ENCODE measurements around the gene ZNF747. TPM values are rescaled to one million over a fixed set of nuclear protein-coding genes. Genes with fewer than 3 reads are reported as not detected.

The ZNF747 gene
- 12.6 TPM for total RNA-seq

GRCh38 chr16:30534368-30535105 lies at the start of gene ZNF747:
Gene ZNF747, minus strand, starts transcription at chr16:30534858. Its CDS starts 179 bp downstream, at chr16:30534679.
- peak; percentile 91 for DNase-seq

GRCh38 chr16:30582611-30583340 lies 48.1 kb upstream of the ZNF747 start:
- no peak for DNase-seq

- no peak for DNase-seq
These were observed 46.8 kb upstream of the ZNF747 start for GRCh38 chr16:30581457-30581856.

GRCh38 chr16:30574678-30575077 lies 40.0 kb upstream of the ZNF747 start:
- no peak for DNase-seq

GRCh38 chr16:30571445-30572322 lies 37.0 kb upstream of the ZNF747 start, which contains the start of gene ZNF688:
Gene ZNF688, minus strand, starts transcription at chr16:30571714. Its CDS starts 85 bp downstream, at chr16:30571629.
- DNase-seq, result peak; percentile 95

- DNase-seq, result peak; percentile 52
These were observed 36.2 kb upstream of the ZNF747 start for GRCh38 chr16:30570636-30571444.

DNA sequence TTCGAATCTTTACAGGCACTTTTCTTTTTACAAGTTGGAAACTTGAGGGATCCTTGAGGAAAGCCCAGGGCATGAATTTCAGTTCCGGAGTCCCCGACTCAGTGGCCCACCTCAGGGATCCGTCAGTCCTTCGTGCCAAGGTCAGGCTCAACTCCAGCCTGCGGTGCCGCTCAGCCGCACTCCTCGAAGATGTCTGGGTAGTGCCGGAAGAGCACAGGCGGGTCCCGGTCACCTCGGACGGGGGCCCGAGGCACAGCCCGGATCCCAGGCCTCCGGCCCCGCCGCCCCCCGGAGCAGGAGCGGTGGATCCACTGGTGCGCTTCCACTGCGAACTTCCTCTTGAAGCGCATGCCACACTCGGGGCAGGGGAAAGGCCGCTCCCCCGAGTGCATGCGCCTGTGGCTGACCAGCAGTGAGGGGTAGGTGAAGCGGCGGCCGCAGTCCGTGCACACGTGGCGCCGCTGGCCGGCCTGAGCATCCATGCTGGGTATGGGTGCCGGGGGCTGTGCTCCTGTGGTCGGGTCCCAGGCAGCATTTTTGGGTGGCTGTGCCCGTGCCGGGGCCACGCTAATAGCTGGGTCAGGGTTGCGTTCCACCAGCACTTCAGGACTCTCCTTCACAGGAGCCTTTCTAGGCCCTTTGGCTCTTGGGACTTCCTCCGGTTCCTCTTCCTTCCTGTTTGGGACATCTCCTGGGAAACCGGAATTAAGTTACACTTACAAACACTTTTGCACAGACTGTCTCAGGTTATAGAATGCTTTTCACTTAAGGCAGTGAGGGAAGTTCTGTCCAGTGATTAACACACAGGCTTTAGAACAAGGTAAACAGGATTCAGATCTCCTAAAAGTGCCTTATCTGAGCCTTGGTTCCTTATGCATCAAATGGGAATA lies 35.3 kb upstream of the ZNF747 start:
- no peak for DNase-seq

DNA sequence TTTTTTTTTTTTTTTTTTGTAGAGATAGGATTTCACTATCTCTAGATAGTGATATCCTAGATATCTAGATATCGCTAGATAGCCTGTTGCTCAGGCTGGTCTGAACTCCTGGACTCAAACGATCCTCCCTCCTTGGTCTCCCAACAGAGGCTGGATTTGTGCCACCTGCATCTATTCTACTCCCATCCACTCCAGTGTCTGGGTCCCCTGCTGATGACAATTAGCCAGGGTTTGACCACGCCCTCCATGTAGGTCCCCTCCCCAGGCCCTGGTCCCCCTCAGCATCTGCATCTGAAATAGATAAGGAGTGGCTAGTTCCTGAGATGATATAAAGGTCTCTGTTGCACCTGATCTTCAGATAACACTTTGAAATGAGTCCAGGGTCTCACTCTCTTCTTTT lies 34.6 kb upstream of the ZNF747 start:
- DNase-seq, result no peak

DNA sequence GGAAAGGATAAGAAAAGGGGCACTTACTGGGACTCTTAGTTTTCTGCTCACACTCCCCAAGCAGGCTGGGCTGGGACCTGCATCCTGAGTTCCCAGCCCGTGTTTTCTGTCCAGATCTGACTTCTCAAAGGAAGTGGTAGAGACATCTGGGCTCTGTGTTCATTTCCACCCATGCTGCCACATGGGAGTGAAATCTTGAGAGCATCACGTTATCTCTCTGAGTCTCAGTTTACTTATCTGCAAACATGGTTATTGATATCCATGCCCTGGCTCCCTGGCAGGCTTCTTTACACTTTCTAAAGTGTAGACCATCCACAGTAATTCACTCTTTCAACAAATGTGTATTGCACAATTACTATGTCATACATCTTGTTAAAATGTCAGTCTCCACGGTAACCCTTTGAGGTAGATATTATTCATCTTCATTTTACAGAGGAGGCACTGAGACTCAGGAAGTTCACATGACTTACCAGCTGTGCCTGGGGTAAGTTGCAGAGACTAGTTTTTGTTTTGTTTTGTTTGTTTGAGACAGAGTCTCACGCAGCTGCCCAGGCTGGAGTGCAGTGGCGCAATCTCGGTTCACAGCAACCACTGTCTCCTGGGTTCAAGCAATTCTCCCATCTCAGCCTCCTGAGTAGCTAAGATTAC lies 33.5 kb upstream of the ZNF747 start:
- no peak for DNase-seq

- DNase-seq, result no peak
These were observed 32.7 kb upstream of the ZNF747 start for GRCh38 chr16:30567160-30567990.

DNA sequence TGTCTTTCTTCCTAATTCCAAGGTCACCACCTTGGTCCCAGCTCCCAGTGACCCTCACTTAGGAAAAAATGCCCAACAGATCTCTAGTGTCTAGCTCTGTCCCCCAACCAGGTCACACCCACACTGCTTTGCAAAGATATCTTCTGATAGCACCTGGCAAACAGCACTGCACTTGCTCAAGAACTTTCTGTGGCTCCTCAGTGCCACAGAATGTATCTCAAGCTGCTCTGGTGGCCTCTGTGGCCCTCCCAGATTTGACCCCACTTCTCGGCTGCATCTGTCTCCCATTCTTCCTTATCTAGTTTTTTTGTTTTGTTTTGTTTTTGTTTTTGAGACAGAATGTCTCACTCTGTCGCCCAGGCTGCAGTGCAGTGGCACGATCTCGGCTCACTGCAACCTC lies 31.9 kb upstream of the ZNF747 start:
- DNase-seq, result no peak

- DNase-seq, result no peak
These were observed 31.3 kb upstream of the ZNF747 start for GRCh38 chr16:30565984-30566383.

- no peak for DNase-seq
These were observed 30.9 kb upstream of the ZNF747 start for GRCh38 chr16:30565526-30565925.

DNA sequence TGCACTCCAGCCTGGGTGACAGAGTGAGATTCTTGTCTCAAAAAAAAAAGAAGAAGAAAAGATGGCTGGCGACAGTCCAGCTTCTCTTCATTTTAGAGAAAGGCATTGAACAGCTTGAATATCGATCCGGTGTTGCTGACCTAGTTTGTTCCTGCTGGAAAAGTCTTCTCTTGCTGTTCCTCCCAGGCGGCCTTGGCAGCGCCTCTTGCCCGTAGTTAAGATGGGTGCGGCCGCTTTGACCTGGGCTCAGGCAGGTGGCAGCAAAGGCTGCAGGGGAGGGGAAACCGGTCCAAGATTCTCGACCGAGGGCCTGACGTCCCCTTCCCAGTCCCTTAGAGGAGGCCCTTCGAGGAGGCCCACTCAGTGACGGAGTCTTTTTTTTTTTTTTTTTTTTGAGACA lies 27.4 kb upstream of the ZNF747 start:
- no peak for DNase-seq

DNA sequence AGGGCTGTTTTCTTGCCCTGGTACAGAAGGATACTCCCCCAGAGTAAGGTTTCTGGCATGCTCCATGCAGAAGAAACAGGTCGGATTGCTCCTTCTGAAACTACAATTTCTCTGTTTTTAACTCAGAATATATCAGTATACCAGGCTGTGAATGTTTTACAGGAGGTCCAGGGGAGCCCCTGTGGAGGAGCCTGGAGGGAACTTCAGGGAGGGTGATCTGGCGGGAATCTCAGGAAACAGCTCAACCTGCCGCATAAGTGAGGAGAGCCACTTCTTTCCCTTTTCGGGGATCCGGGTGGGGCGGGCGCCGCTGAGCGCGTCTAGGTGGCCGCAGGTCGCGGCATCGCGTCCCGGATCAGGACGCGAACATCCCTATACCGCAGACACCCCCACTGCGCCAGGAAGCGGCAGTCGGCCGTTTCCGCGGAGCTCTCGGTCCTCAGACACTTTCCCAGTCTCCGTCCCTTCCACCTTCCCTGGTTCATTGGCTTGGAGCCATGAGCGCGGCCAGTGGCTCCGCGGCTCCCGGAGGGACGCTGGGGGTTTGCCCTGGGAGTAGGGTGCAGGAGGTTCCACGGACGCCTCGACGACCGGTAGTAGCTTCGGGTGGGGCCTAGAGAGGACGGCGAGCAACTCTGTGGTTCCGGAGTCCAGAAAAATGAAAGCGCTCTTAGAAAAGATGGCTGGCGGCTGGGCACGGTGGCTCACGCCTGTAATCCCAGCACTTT lies 26.6 kb upstream of the ZNF747 start:
- no peak for DNase-seq

DNA sequence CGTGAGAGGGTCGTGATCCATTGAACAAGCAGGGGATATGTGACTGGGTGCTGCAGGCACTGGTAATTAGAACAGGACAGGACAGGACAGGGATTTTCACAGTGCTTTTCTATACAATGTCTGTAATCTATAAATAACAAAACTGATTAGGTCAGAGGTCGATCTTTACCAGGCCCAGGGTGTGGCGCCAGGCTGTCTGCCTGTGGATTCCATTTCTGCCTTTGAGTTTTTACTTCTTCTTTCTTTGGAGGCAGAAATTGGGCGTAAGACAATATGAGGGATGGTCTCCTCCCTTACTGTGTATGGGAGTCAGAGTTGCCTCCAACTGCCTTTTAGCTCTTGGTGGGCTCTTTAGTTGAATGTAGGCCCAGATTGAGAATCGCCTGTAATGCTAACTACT lies 25.0 kb upstream of the ZNF747 start:
- no peak for DNase-seq

DNA sequence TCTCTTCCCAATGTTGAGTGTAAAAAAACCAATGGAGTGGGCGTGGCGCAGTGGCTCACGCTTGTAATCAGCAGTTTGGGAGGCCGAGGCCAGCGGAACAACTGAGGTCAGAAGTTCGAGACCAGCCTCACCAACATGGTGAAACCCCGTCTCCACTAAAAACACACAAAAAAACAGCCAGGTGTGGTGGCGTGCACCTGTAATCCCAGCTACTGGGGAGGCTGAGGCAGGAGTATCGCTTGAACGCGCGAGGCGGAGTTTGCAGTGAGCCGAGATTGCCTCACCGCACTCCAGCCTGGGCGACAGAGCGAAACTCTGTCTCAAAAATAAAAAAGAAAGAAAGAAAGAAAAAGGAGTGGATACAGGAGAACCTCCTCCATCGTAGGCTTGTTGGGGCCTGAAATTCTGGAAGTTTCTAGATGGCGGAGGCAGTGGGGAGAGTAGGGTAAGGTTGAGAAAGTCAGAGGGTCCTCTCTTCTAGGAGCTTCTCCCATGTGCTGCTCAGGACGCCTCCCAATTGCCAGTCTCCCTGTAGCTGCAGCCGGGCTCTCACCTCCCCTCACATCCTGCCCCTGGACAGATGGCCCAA lies 24.2 kb upstream of the ZNF747 start:
- no peak for DNase-seq

Data from occipital lobe (tissue), 2 donors.